NB4 (cell line): ENCODE measurements around the gene SENP8.

ENCODE experiments used
- DNase-seq: peaks from one replicate; pipeline ENCODE4 v3.0.0; 2010; ENCODE audit warnings: low read depth
- H3K4me3 ChIP-seq: one replicate; pipeline ENCODE4 v1.5.1; 2011; ENCODE audit warnings: mild to moderate bottlenecking, low read depth, low read length, moderate library complexity
- CTCF ChIP-seq: IDR thresholded peaks from one replicate; pipeline ENCODE4 v1.5.1; 2012; ENCODE audit warnings: low read depth, low read length
- MYC ChIP-seq: IDR thresholded peaks from 2 replicates; pipeline ENCODE4 v1.6.1; 2011; ENCODE audit warnings: low read depth, low read length
- POLR2A ChIP-seq: IDR thresholded peaks from 2 replicates; pipeline ENCODE4 v1.6.1; 2011; ENCODE audit warnings: mild to moderate bottlenecking; ENCODE audit not compliant: insufficient read length; ENCODE audit errors: extremely low read depth
- TF ChIP-seq, protein P1 (sequence below): IDR thresholded peaks from 2 replicates; pipeline ENCODE4 v1.6.1; 2011; ENCODE audit warnings: low read depth, low read length

Gene SENP8

DNA sequence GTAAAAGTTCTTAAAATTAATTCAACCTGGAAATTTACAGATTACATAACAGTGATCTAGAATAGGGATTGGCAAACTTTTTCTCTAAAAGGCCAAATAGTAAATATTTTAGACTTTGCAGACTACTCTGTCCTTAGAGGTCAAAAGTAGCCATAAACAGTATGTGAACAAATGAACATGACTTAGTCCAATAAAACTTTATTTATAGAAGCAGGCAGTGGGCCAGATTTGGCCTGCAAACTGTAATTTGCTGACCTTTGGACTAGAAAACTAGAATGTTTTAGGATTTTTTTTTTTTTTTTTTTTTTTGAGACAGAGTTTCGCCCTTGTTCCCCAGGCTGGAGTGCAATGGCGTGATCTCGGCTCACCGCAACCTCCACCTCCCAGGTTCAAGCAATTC is 12.1 kb downstream of the SENP8 start:
- DNase-seq = no peak
- TF ChIP-seq, protein P1, sequence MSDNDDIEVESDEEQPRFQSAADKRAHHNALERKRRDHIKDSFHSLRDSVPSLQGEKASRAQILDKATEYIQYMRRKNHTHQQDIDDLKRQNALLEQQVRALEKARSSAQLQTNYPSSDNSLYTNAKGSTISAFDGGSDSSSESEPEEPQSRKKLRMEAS = no peak
- TF ChIP-seq CTCF (no peak), POLR2A (no peak), MYC (no peak)
- no peak overlapping the region for H3K4me3 ChIP-seq

DNA sequence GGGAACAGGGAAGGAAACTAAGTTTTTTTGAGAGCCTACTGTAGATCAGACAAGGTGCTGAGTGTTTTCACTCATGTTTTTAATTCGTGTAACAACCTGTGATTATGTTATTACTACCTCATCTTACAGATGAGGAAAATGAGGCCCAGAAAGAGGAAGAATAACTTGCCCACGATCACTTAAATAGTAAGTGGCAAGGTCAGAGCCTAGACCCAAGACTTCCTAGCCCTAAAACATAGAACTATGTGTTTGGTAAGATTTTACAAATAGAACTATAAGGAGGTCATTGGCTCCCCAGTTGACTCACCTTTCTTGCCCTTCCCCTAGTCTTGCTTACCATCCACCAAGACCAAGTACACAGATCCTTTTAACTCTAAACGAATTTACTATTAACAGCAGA is 13.7 kb downstream of the SENP8 start:
- H3K4me3 ChIP-seq = no peak overlapping the region
- no peak for TF ChIP-seq MYC
- no peak for TF ChIP-seq POLR2A
- no peak for TF ChIP-seq CTCF
- TF ChIP-seq, protein P1 = no peak
- no peak for DNase-seq

GRCh38 chr15:72133211-72133610 is 15.0 kb downstream of the SENP8 start:
- DNase-seq = no peak
- H3K4me3 ChIP-seq = no peak overlapping the region
- no peak for TF ChIP-seq POLR2A
- TF ChIP-seq, protein P1 = no peak
- TF ChIP-seq MYC = no peak
- no peak for TF ChIP-seq CTCF

- TF ChIP-seq MYC (no peak), POLR2A (no peak), CTCF (no peak)
- TF ChIP-seq, protein P1 = no peak
- H3K4me3 ChIP-seq = no peak overlapping the region
- DNase-seq = no peak
Observed at GRCh38 chr15:72135719-72136118, 17.5 kb downstream of the SENP8 start.

GRCh38 chr15:72136170-72137051 is 18.2 kb downstream of the SENP8 start:
- TF ChIP-seq, protein P1 = no peak
- TF ChIP-seq CTCF = no peak
- TF ChIP-seq POLR2A = no peak
- TF ChIP-seq MYC = no peak
- H3K4me3 ChIP-seq = no peak overlapping the region
- DNase-seq = no peak
